IgD-negative memory B cell (primary cell): ENCODE results near the gene CMIP. TPM values are rescaled to one million over a fixed set of nuclear protein-coding genes. Genes with fewer than 3 reads are reported as not detected.

Experiments
- H3K27ac Mint-ChIP-seq, 3 donors: one replicate each; pipeline ENCODE4 v1.8.0; 2020 to 2022; ENCODE audit warnings: mild to moderate bottlenecking in 3 of 3, mixed read lengths in 3 of 3, moderate library complexity in 1 of 3
- H3K27me3 Mint-ChIP-seq: one replicate; pipeline ENCODE4 v1.8.0; 2021; ENCODE audit warnings: mixed read lengths
- H3K36me3 Mint-ChIP-seq: one replicate; pipeline ENCODE4 v1.8.0; 2020; ENCODE audit warnings: mild to moderate bottlenecking, mixed read lengths
- H3K4me1 Mint-ChIP-seq, 3 donors: one replicate each; pipeline ENCODE4 v1.8.0; 2020 to 2022; ENCODE audit warnings: mixed read lengths in 3 of 3, mild to moderate bottlenecking in 1 of 3
- H3K4me3 Mint-ChIP-seq, 4 donors: one replicate each; pipeline ENCODE4 v1.8.0; 2020 to 2022; ENCODE audit warnings: mild to moderate bottlenecking in 4 of 4, mixed read lengths in 4 of 4, moderate library complexity in 3 of 4
- H3K9me3 Mint-ChIP-seq, 3 donors: one replicate each; pipeline ENCODE4 v1.8.0; 2020 to 2021; ENCODE audit warnings: mixed read lengths in 3 of 3, mild to moderate bottlenecking in 1 of 3
- polyA plus RNA-seq: library from polyadenylated mRNA; unstranded; fragments of 300-500 nt; fragmentation: Illumina TruSeq; gene quantifications from one replicate; pipeline ENCODE4 v1.2.3, GENCODE V29; 2021

The CMIP gene
- polyA plus RNA-seq, 1 donor from 2014 or later: 1.4 TPM

GRCh38 chr16:81482329-81483063 is 37.9 kb downstream of the CMIP start:
- H3K9me3 Mint-ChIP-seq: no peaks in the 10 kb centered on the region
- H3K27me3 Mint-ChIP-seq: peaks cover 3% of the 10 kb centered on the region
- H3K36me3 Mint-ChIP-seq: peaks cover 4% of the 10 kb centered on the region
- peak overlapping the region in 2 of 3 donors; percentile 91 to 99 for H3K27ac Mint-ChIP-seq
- H3K4me1 Mint-ChIP-seq: peaks cover 46 to 60% (median 57%) of the 10 kb centered on the region in 3 donors
- peak overlapping the region in 3 of 4 donors; percentile 12 to 87 (median 39) for H3K4me3 Mint-ChIP-seq

GRCh38 chr16:81483064-81483969 is 38.7 kb downstream of the CMIP start:
- Mint-ChIP-seq H3K4me1 (peaks cover 38 to 53% (median 52%) of the 10 kb centered on the region in 3 donors), H3K27ac (peak overlapping the region; percentile 63 to 99 (median 86)), H3K9me3 (no peaks in the 10 kb centered on the region)

GRCh38 chr16:81483970-81484595 is 39.5 kb downstream of the CMIP start:
- Mint-ChIP-seq H3K4me1 (peaks cover 36 to 51% (median 49%) of the 10 kb centered on the region in 3 donors), H3K27ac (peak overlapping the region in 2 of 3 donors; percentile 63 to 86), H3K9me3 (no peaks in the 10 kb centered on the region), H3K36me3 (peaks cover 2% of the 10 kb centered on the region), H3K27me3 (peaks cover 3% of the 10 kb centered on the region), H3K4me3 (peak overlapping the region in 1 of 4 donors; percentile 6)

More at GRCh38 chr16:81483064-81483969, 38.7 kb downstream of the CMIP start:
- Mint-ChIP-seq H3K4me3 (peak overlapping the region in 3 of 4 donors; percentile 39 to 87 (median 62)), H3K36me3 (peaks cover 4% of the 10 kb centered on the region), H3K27me3 (peaks cover 3% of the 10 kb centered on the region)

- peaks cover 32 to 51% (median 45%) of the 10 kb centered on the region in 3 donors for H3K4me1 Mint-ChIP-seq
- H3K27ac Mint-ChIP-seq: peak overlapping the region in 2 of 3 donors; percentile 4 to 50
- H3K9me3 Mint-ChIP-seq: no peaks in the 10 kb centered on the region
- H3K4me3 Mint-ChIP-seq: peak overlapping the region in 1 of 4 donors; percentile 8
- H3K27me3 Mint-ChIP-seq: peaks cover 3% of the 10 kb centered on the region
- no peaks in the 10 kb centered on the region for H3K36me3 Mint-ChIP-seq
These were observed 40.5 kb downstream of the CMIP start for GRCh38 chr16:81484908-81485624.

GRCh38 chr16:81485824-81486539 is 41.4 kb downstream of the CMIP start:
- Mint-ChIP-seq H3K4me1 (peaks cover 34 to 48% (median 38%) of the 10 kb centered on the region in 3 donors), H3K36me3 (no peaks in the 10 kb centered on the region), H3K4me3 (no peak overlapping the region), H3K9me3 (no peaks in the 10 kb centered on the region), H3K27me3 (peaks cover 3% of the 10 kb centered on the region), H3K27ac (peak overlapping the region in 2 of 3 donors; percentile 23 to 50)

GRCh38 chr16:81486540-81487061 is 42.0 kb downstream of the CMIP start:
- Mint-ChIP-seq H3K36me3 (no peaks in the 10 kb centered on the region), H3K4me1 (peaks cover 31 to 42% (median 32%) of the 10 kb centered on the region in 3 donors), H3K4me3 (no peak overlapping the region), H3K27ac (no peak overlapping the region), H3K9me3 (no peaks in the 10 kb centered on the region), H3K27me3 (peaks cover 3% of the 10 kb centered on the region)

GRCh38 chr16:81487301-81487720 is 42.7 kb downstream of the CMIP start:
- Mint-ChIP-seq H3K27ac (no peak overlapping the region), H3K36me3 (no peaks in the 10 kb centered on the region), H3K4me3 (peak overlapping the region in 1 of 4 donors; percentile 63), H3K4me1 (peaks cover 28 to 43% (median 31%) of the 10 kb centered on the region in 3 donors), H3K9me3 (no peaks in the 10 kb centered on the region), H3K27me3 (peaks cover 1% of the 10 kb centered on the region)

- Mint-ChIP-seq H3K9me3 (no peaks in the 10 kb centered on the region), H3K4me1 (peaks cover 18 to 33% (median 20%) of the 10 kb centered on the region in 3 donors), H3K27ac (peak overlapping the region in 1 of 3 donors; percentile 6), H3K4me3 (peak overlapping the region in 2 of 4 donors; percentile 7 to 30), H3K27me3 (no peaks in the 10 kb centered on the region), H3K36me3 (no peaks in the 10 kb centered on the region)
These were observed 44.2 kb downstream of the CMIP start for GRCh38 chr16:81488687-81489411.

GRCh38 chr16:81489547-81490267 is 45.1 kb downstream of the CMIP start:
- Mint-ChIP-seq H3K36me3 (no peaks in the 10 kb centered on the region), H3K4me3 (peak overlapping the region in 2 of 4 donors; percentile 72 to 83), H3K27ac (peak overlapping the region in 2 of 3 donors; percentile 6 to 23), H3K9me3 (no peaks in the 10 kb centered on the region), H3K4me1 (peaks cover 18 to 31% (median 20%) of the 10 kb centered on the region in 3 donors), H3K27me3 (no peaks in the 10 kb centered on the region)

- H3K27ac Mint-ChIP-seq: peak overlapping the region in 2 of 3 donors; percentile 45 to 53
- H3K4me3 Mint-ChIP-seq: peak overlapping the region in 1 of 4 donors; percentile 67
- no peaks in the 10 kb centered on the region for H3K9me3 Mint-ChIP-seq
- H3K4me1 Mint-ChIP-seq: peaks cover 12 to 36% (median 15%) of the 10 kb centered on the region in 3 donors
- H3K27me3 Mint-ChIP-seq: no peaks in the 10 kb centered on the region
- H3K36me3 Mint-ChIP-seq: no peaks in the 10 kb centered on the region
These were observed 47.1 kb downstream of the CMIP start for GRCh38 chr16:81491541-81492188.

- peaks cover 12 to 39% (median 15%) of the 10 kb centered on the region in 3 donors for H3K4me1 Mint-ChIP-seq
- no peaks in the 10 kb centered on the region for H3K36me3 Mint-ChIP-seq
- no peaks in the 10 kb centered on the region for H3K9me3 Mint-ChIP-seq
- peak overlapping the region in 1 of 4 donors; percentile 67 for H3K4me3 Mint-ChIP-seq
- H3K27ac Mint-ChIP-seq: no peak overlapping the region
- H3K27me3 Mint-ChIP-seq: no peaks in the 10 kb centered on the region
These were observed 47.7 kb downstream of the CMIP start for GRCh38 chr16:81492311-81492761.
